ENCODE data around the gene SDC1. TPM values are rescaled to one million over a fixed set of nuclear protein-coding genes. Genes with fewer than 3 reads are reported as not detected.
"Not testable (repeated sequence)": the region's sequence is repeated elsewhere in the genome, so short reads cannot be mapped to it uniquely, and the experiment has no call there.

SDC1 gene
- total RNA-seq, 1 donor from 2014 or later = 0.63 TPM

DNA sequence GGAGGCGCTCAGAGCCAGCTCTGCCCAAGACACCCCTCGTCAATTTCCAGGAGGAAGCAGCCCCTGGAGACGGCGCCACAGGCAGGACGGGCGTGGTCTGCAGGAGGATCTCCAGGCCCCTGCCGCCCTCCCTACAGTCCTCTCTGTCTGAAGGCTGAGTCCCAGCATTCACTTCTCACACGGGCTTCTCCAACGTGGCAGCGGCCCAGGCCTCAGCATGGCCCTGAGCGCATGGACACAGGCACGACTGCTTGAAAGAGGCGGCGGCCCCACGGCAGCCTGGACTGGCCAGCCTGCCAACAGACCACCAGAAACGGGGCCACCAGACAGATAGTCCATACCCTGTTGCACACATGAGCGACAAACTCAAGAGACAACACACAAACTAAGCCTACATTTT, 23.3 kb downstream of the SDC1 start:
- intact Hi-C loops (cut with micrococcal nuclease) = no loop called here
- Mint-ChIP-seq H3K27ac (no peak overlapping the region), H3K27me3 (no peaks in the 10 kb centered on the region), H3K36me3 (ENCODE audit: low read depth) (no peaks in the 10 kb centered on the region), H3K4me1 (no peaks in the 10 kb centered on the region), H3K9me3 (no peaks in the 10 kb centered on the region), H3K4me3 (no peak overlapping the region)
- DNase-seq = no peak

DNA sequence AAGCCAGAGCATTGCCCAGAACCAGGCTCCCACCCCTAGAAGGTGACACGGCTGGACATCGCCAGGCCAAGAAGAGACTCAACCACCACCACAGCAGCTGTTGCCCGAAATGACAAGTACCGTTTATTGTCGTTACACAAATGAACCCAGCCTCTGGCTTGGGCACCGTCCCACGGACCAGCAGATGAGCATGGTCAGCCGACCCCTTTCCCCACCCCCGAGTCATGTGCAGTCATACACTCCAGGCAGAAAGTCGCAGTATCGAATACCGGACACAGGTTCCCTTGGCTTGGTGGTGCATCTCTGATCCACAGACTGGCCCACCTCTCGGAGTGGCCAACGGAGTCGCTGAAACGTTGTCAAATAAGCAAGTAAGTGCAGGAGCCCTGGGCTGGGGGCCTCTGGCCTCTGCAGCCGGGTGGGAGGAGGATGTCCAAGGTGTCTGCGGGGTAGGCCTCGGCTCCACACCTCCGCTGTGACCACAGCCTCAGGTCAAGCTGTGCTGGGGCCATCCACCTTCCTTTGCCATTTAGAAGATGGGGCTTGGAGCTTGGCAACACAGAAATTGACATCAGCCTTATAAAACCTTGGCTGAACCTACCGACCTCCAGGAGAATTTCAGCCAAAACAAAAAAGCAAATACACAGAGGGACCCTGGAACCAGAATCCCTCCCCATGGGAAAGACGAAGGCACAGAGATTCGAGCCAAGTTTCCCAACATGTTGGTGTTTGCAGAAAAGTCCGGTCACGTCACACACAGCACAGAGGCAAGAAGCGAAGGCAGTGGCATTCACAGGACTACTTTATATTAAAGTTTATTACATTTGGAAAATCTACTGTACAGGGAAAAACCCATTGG, 24.0 kb downstream of the SDC1 start:
- DNase-seq = no peak
- H3K27me3 Mint-ChIP-seq = no peaks in the 10 kb centered on the region
- H3K4me3 Mint-ChIP-seq = no peak overlapping the region
- no peaks in the 10 kb centered on the region for H3K9me3 Mint-ChIP-seq
- no peaks in the 10 kb centered on the region for H3K4me1 Mint-ChIP-seq
- no peaks in the 10 kb centered on the region for H3K36me3 Mint-ChIP-seq (ENCODE audit: low read depth)
- H3K27ac Mint-ChIP-seq = no peak overlapping the region
- intact Hi-C loops (cut with micrococcal nuclease) = no loop called here

DNA sequence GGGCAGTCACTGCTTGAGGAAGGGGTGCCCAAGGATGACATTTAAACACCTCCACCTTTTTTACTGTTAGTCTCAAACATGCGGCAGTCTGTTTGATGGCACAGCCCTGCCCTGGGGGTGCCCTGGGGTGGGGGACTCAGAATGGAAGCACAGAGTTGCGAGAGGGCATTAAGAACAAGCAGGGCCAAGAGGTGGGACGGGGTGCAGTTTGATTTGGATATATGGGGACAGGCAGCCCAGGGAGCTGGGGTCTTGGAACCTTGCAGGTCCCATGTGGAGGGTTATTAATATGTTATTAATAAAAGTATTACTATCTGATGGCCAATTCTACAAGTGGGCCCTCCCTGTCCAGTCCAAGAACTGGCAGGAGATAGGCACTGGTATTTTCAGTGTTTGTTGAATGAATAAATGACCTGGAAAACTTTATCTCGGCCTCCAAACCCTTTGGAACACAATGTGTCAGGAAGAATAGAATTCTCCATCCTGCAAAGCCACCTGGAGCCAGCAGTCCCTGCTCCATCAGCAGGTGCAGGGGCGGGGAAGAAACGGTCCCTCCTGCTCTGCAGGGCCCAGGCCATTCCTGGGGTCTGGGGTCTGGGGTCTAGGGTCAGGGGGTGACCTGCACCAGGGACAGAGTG, 25.2 kb downstream of the SDC1 start:
- Mint-ChIP-seq H3K9me3 (no peaks in the 10 kb centered on the region), H3K27me3 (no peaks in the 10 kb centered on the region), H3K27ac (no peak overlapping the region), H3K4me3 (no peak overlapping the region), H3K36me3 (ENCODE audit: low read depth) (no peaks in the 10 kb centered on the region), H3K4me1 (no peaks in the 10 kb centered on the region)
- intact Hi-C loops (cut with micrococcal nuclease) = no loop called here
- no peak for DNase-seq

DNA sequence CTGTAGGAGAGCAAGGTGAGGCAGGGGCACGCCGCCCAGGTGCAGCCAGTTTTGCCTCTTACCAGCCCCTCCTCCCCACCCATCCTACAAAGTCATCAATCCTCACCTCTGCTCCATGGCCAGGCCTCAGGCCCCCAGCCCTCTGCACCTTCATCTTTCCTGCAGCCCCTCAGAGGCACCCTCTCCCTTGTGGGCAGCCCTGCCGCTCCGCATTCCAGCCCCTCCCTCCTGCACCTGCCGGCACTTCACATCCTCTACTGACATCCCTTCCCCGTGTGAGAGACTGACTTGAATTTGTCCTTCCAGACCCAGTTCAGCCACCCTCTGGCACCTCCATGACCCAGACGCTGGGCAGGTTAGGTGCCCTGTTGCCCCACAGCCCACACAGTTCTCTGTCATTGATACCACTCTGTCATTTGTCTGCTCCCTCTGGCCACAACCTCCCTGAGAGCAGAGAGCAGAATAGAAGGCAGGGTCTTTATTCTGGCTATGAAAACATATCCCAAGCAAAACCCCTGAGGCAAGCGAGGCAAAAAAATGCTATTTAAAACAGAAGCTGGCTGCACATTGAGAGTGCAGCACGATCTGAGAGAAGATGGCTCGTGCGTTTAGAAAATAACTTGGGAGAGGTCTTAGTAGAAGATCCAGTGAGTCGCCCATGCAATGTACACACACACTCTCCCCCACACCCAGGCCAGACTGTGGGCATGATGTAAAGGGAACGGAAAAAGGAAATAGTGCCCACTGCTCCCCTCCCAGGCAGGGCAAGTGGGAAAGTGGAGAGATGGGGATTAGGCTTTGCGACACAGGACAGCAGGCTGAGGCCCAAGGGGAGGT, 25.9 kb downstream of the SDC1 start:
- Mint-ChIP-seq H3K9me3 (no peaks in the 10 kb centered on the region), H3K27me3 (no peaks in the 10 kb centered on the region), H3K27ac (no peak overlapping the region), H3K36me3 (ENCODE audit: low read depth) (no peaks in the 10 kb centered on the region), H3K4me3 (no peak overlapping the region), H3K4me1 (no peaks in the 10 kb centered on the region)
- DNase-seq = no peak
- intact Hi-C loops (cut with micrococcal nuclease) = no loop called here

DNA sequence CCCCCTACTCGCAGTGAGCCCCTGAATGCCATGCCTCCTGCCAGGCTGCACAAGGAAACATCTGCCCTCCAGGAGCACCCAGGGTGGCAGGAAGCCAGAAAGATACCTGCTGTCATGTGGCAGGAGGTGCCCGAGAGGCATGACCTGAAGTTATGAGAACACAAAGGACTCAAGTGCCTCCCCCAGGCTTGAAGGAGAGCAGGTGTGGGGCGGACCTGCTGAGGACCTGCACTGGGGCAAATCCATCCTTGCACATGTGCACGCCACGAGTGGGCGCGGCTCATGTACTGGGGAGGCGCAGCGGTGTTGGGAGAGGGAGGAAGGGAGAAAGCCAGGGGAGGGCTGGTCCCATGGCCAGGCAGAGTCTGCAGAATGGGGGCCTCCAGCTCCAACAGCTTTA, 26.9 kb downstream of the SDC1 start:
- no peaks in the 10 kb centered on the region for H3K36me3 Mint-ChIP-seq (ENCODE audit: low read depth)
- no peak overlapping the region for H3K4me3 Mint-ChIP-seq
- intact Hi-C loops (cut with micrococcal nuclease) = no loop called here
- DNase-seq = no peak
- H3K4me1 Mint-ChIP-seq = no peaks in the 10 kb centered on the region
- H3K27me3 Mint-ChIP-seq = no peaks in the 10 kb centered on the region
- H3K27ac Mint-ChIP-seq = no peak overlapping the region
- H3K9me3 Mint-ChIP-seq = no peaks in the 10 kb centered on the region

DNA sequence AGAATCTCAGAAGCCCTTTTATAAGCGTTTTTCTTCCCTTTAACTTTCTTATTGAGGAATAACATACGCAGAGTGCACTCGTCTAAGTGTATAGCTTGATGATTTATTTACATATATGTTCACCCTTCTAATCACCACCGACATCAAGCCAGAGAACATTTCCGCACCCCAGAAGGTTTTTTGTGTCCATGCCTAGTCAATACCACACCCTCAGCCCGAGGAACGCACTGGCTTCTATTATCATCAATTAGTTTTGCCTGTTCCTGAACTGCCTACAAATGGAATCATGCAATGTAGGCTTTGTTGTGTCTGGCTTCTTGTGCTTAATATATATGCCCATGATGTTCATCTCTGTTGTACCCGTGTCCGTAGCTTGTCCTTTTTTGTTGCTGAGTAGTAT, 27.7 kb downstream of the SDC1 start:
- H3K4me3 Mint-ChIP-seq = no peak overlapping the region
- H3K36me3 Mint-ChIP-seq (ENCODE audit: low read depth) = no peaks in the 10 kb centered on the region
- no peak for DNase-seq
- intact Hi-C loops (cut with micrococcal nuclease) = no loop called here
- no peaks in the 10 kb centered on the region for H3K9me3 Mint-ChIP-seq
- no peaks in the 10 kb centered on the region for H3K4me1 Mint-ChIP-seq
- no peaks in the 10 kb centered on the region for H3K27me3 Mint-ChIP-seq
- H3K27ac Mint-ChIP-seq = no peak overlapping the region

DNA sequence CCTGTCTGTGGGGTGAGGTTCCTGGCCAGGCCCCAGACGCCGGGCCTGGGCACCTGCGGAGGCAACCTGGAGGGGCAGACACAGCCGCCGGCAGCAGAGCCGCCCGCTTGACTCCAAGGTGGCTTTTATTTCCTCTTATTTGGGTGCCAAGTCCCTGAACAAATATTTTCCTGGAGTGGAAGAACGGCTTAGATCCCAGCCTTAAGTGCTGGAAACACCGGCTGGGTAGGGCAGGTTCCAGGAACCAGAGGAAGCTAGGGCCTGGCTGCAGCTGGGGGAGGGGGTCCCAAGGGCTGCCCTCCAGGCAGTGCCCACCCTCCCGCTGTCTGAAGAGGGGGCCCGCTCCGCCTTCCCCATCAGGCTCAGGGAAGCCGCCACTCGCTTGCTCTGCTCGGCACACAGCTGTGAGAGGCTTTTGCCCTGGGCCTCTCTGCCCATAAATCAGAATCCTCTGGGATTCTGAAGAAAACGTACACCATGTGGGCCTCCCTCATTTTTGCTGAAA, 28.2 kb downstream of the SDC1 start:
- H3K4me3 Mint-ChIP-seq = no peak overlapping the region
- no peak for DNase-seq
- H3K27me3 Mint-ChIP-seq = no peaks in the 10 kb centered on the region
- no peaks in the 10 kb centered on the region for H3K4me1 Mint-ChIP-seq
- H3K27ac Mint-ChIP-seq = no peak overlapping the region
- no peaks in the 10 kb centered on the region for H3K9me3 Mint-ChIP-seq
- intact Hi-C loops (cut with micrococcal nuclease) = no loop called here
- H3K36me3 Mint-ChIP-seq (ENCODE audit: low read depth) = no peaks in the 10 kb centered on the region

DNA sequence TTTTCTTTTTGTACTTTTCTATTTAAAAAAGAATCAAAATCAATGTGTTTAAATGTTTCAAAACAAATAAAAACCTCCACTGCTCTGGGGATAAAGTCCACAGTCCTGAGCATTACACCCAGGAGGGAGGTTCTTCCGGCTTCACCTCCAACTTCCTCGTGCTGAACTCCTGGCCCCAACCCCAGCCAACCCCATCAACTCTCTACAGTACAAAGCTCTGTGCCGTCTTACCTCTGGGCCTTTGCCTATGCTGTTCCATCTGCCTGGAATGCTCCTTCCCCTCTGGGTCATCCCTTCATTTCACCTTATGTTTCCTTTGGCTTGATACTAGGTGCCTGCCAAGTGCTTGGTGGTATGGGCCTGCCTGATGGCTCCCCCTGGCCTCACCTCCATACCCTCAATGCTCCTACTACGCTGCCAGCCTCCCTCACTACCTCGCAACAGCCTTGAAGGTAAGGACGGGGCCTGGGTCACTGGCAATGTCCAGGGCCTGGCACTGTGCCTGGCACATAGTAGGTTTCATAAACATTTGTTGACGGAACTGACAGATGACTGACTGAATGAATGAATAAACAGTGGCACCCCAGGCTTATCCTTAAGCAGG, 28.8 kb downstream of the SDC1 start:
- intact Hi-C loops (cut with micrococcal nuclease) = no loop called here
- Mint-ChIP-seq H3K36me3 (ENCODE audit: low read depth) (no peaks in the 10 kb centered on the region), H3K4me1 (no peaks in the 10 kb centered on the region), H3K27ac (no peak overlapping the region), H3K4me3 (no peak overlapping the region), H3K27me3 (no peaks in the 10 kb centered on the region), H3K9me3 (no peaks in the 10 kb centered on the region)
- DNase-seq = no peak

DNA sequence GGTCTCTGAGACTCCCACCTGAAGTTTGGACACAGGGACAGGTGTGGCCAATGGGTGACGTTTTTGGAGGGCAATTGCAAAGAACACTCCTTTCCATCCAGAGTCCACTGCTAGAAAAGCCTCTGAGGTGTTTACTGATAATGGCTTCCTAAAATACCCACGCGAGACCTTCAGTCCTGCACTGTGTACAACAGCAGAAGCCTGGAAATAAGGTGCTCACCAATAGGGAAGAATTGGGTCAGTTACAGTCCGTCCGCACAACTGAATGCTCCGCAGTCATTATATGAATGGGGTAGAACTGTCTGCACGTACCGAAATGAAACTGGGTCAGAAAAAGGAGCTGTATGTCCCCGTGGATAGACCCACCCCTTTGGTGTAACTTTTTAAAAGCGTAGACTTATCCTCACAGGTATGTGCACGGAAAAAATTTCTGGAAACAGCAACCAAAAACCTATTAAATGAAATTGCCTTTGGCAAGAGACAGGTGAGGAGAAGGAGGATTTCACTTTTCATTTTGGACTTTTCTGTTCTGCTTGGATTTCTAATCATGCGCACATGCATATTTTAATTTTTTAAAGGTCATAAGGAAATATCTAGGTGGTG, 29.4 kb downstream of the SDC1 start:
- intact Hi-C loops (cut with micrococcal nuclease) = no loop called here
- H3K9me3 Mint-ChIP-seq = no peaks in the 10 kb centered on the region

DNA sequence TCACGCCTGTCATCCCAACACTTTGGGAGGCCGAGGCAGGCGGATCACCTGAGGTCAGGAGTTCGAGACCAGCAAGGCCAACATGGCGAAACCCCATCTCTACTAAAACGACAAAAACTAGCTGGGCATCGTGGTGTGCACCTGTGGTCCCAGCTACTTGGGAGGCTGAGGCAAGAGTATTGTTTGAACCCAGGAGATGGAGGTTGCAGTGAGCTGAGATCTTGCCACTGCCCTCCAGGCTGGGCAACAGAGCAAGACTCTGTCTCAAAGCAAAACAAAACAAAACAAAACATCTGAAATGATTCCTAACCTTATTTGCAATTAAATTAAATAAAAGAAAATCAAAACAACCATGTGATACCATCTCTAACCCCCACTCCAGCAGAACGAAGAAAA, 29.9 kb downstream of the SDC1 start:
- H3K4me1 Mint-ChIP-seq; intact Hi-C loops (cut with micrococcal nuclease); H3K4me3 Mint-ChIP-seq; H3K27me3 Mint-ChIP-seq; H3K9me3 Mint-ChIP-seq; H3K27ac Mint-ChIP-seq; H3K36me3 Mint-ChIP-seq (ENCODE audit: low read depth); DNase-seq: not testable (repeated sequence)

More for the DNA sequence above, 29.4 kb downstream of the SDC1 start:
- H3K27me3 Mint-ChIP-seq = no peaks in the 10 kb centered on the region
- no peak for DNase-seq
- no peaks in the 10 kb centered on the region for H3K36me3 Mint-ChIP-seq (ENCODE audit: low read depth)
- no peak overlapping the region for H3K27ac Mint-ChIP-seq
- no peaks in the 10 kb centered on the region for H3K4me1 Mint-ChIP-seq
- H3K4me3 Mint-ChIP-seq = no peak overlapping the region

DNA sequence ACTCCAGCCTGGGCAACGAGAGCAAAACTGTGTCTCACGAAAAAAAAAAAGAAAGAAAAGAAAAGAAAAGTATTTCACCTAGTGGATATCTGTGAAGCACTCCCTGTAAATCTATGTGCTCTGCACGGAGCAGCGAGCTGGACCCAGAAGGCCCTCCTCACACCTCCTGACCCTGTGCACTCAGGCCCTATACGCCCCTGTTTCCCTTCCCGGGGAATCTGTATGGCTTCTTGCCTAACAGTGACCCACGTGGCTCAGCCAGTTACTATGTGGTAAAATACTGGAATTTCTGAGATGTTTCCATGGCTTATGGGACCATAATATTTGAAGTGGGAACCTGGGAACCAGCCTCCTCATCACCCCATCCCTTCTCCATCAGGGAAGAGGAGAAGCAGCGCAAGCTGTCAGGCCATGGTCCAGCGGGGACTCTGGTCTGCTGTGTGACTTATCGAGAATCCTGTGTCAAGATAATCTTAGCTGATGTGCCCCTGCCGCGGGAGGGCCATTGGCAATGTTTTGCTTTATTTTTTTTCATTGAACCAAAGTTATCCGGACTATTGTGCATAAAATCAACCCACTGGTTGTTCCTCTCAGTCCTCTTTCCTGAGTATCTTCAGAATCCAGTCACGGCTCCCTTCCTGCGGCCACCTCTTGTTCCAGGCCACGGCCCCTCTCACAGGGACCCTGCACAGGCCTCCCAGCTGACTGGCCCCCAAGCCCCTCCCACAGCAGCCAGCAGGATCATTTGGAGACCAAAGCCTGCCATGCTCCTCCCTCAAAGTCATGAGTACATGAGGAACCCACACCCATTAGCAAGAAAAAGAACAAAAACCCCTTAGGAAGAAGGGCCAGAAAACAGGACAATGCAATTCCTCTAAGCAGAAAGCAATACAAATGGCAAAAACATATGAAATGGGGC, 30.6 kb downstream of the SDC1 start:
- H3K4me1 Mint-ChIP-seq = no peaks in the 10 kb centered on the region
- H3K36me3 Mint-ChIP-seq (ENCODE audit: low read depth) = no peaks in the 10 kb centered on the region
- no peak overlapping the region for H3K27ac Mint-ChIP-seq
- intact Hi-C loops (cut with micrococcal nuclease) = no loop called here
- no peaks in the 10 kb centered on the region for H3K9me3 Mint-ChIP-seq
- H3K4me3 Mint-ChIP-seq = no peak overlapping the region
- DNase-seq = no peak
- no peaks in the 10 kb centered on the region for H3K27me3 Mint-ChIP-seq

DNA sequence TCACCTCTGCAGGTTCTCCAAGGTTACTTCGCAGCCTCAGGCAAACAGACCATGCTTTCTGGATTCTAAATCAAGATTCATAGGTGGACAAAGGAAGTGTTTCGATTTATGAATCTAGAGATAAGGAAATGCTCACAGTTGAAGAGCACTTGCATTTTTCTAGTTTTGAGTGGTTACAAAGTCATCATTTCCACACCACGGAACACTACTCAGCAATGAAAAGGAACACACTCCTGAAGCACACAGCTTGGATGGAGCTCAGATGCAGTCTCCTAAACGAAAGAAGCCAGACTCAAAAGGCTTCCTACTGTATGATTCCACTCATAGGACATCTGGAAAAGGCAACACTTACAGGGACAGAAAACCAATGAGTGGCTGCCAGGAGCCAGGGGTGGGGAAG, 31.7 kb downstream of the SDC1 start:
- H3K27me3 Mint-ChIP-seq = no peaks in the 10 kb centered on the region
- no peaks in the 10 kb centered on the region for H3K4me1 Mint-ChIP-seq
- H3K36me3 Mint-ChIP-seq (ENCODE audit: low read depth) = no peaks in the 10 kb centered on the region
- H3K27ac Mint-ChIP-seq = no peak overlapping the region
- intact Hi-C loops (cut with micrococcal nuclease) = no loop called here
- H3K4me3 Mint-ChIP-seq = no peak overlapping the region
- H3K9me3 Mint-ChIP-seq = no peaks in the 10 kb centered on the region
- no peak for DNase-seq

DNA sequence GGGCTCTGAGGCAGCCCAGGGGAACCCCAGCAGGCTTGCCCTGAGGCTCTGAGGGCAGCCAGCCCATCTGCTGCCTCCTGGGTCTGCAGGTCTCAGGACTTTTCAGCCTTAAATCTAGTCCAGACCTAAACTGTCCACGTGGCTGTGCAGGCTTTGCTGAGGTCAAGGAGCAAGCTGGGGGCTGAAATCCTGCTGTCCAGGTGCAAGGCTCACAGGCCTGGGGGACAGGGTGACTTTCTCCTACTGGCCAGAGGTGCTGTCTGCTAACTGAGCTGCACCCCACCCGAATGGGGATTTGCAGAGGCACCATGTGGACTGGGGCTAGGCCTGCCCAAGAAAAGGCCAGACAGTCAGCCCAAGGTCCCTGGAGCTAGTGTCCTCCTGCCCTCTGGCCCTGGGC, 32.1 kb downstream of the SDC1 start:
- Mint-ChIP-seq H3K27me3 (no peaks in the 10 kb centered on the region), H3K9me3 (no peaks in the 10 kb centered on the region), H3K4me1 (no peaks in the 10 kb centered on the region), H3K27ac (no peak overlapping the region), H3K36me3 (ENCODE audit: low read depth) (no peaks in the 10 kb centered on the region), H3K4me3 (no peak overlapping the region)
- intact Hi-C loops (cut with micrococcal nuclease) = no loop called here
- no peak for DNase-seq

Data from activated CD4-positive, alpha-beta T cell treated with anti-CD3 and anti-CD28 coated beads, Interleukin-2, amount 10 ng/mL, durations not matched to agents 24 days and 14 days (primary cell).